ENCODE data around the gene PARD6A.

DNA sequence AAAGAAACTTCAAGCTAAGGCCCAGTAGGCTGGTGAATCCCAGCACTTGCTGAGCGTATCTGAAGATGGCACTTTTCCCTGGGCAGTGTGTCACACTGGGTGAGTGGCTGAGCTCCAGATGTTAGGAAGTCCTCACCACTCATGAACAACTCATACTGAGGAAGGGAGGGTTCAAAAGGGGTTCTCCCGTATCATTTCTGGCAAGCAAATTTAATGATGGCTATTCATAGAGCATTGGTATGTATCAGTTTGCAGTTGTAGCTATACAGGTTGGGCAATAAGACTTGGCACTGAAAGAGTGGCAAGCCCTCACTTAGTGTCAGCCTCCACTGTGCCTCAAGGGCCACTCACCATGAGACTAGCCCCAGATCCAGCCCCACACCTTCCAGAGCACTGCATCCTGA, 47.6 kb downstream of the PARD6A start:
- TF ChIP-seq, protein P1, sequence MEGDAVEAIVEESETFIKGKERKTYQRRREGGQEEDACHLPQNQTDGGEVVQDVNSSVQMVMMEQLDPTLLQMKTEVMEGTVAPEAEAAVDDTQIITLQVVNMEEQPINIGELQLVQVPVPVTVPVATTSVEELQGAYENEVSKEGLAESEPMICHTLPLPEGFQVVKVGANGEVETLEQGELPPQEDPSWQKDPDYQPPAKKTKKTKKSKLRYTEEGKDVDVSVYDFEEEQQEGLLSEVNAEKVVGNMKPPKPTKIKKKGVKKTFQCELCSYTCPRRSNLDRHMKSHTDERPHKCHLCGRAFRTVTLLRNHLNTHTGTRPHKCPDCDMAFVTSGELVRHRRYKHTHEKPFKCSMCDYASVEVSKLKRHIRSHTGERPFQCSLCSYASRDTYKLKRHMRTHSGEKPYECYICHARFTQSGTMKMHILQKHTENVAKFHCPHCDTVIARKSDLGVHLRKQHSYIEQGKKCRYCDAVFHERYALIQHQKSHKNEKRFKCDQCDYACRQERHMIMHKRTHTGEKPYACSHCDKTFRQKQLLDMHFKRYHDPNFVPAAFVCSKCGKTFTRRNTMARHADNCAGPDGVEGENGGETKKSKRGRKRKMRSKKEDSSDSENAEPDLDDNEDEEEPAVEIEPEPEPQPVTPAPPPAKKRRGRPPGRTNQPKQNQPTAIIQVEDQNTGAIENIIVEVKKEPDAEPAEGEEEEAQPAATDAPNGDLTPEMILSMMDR (IDR thresholded peaks at IDR 0.05; ENCODE audit: poor library complexity) = no peak
- no peak for TF ChIP-seq EZH2phosphoT487 (IDR thresholded peaks at IDR 0.05; ENCODE audit: low read depth, severe bottlenecking, unreplicated experiment)
